C4-2B (cell line): ENCODE data around the gene SNX27.

Experiments used
- CTCF ChIP-seq: fragments of 450-650 bp; conservative IDR thresholded peaks from 2 replicates; pipeline ENCODE4 v1.5.1; 2017; ENCODE audit warnings: mild to moderate bottlenecking
- ZFX ChIP-seq: fragments of 450-650 bp; IDR thresholded peaks from 2 replicates; pipeline ENCODE4 v1.6.1; 2017

DNA sequence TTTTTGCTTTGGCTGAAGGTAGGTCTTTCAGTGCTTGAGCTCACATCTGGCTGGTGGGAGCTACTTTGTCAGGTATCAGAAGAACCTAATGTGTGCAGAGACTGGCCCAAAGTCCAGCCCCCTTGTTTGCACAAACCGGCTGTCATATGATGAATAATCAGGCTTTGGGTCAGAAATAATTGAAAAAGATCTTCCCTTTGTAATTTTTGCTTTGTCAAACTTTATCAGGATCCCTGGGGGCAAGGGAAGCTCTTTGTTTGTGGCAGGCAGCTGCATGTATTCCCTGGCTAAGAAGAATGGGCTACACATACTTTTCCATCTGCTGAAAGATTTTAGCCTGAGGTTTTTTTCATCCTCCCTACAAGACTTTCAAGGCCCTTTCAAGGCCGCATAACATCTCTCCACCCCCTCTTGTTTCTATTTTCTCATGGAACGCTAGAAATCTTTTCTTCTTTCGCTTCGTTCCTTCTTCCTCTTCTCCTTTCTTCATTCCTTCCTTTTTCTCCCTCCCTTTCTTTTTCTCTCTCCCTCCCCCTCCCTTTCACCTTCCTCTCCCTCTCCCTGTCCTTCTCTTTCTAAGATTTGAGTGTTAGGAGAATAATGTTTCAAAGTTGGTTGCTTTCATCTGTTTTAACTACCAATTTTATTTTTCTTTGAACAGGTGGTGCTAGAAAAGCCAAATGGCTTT is 46.2 kb upstream of the SNX27 start:
- TF ChIP-seq CTCF, result no peak
- TF ChIP-seq ZFX, result no peak
